ENCODE data around the gene GAS2L3. TPM values are rescaled to one million over a fixed set of nuclear protein-coding genes. Genes with fewer than 3 reads are reported as not detected.

GAS2L3 gene
- total and polyA plus RNA-seq, 2 of the 13 experiments (the other 11 are each of a cell fraction or from before 2014, with no cell fraction given): 7.0 to 20.8 TPM

DNA sequence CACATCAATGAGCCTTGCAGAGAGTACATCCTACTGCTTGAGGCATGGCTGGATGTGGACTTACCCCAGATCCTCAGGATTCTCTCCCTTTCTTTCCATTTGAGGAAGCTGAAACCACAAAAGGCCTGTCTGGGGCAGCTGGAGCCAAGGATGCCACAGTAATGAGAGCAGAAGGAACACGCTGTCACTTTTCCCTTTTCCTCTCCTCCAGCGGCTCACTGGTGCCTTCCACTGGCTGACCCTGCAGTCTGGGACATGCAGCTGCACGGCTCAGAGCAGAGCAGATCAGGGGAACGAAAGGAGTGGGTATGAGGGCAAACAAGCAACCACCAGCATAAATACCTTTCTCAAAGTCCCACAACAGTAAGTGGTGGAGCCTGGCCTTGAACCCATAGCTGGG is 78.2 kb downstream of the GAS2L3 start (continued):
- TF ChIP-seq, protein P1, sequence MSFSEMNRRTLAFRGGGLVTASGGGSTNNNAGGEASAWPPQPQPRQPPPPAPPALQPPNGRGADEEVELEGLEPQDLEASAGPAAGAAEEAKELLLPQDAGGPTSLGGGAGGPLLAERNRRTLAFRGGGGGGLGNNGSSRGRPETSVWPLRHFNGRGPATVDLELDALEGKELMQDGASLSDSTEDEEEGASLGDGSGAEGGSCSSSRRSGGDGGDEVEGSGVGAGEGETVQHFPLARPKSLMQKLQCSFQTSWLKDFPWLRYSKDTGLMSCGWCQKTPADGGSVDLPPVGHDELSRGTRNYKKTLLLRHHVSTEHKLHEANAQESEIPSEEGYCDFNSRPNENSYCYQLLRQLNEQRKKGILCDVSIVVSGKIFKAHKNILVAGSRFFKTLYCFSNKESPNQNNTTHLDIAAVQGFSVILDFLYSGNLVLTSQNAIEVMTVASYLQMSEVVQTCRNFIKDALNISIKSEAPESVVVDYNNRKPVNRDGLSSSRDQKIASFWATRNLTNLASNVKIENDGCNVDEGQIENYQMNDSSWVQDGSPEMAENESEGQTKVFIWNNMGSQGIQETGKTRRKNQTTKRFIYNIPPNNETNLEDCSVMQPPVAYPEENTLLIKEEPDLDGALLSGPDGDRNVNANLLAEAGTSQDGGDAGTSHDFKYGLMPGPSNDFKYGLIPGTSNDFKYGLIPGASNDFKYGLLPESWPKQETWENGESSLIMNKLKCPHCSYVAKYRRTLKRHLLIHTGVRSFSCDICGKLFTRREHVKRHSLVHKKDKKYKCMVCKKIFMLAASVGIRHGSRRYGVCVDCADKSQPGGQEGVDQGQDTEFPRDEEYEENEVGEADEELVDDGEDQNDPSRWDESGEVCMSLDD (CRISPR knock-in tag; IDR thresholded peaks at IDR 0.05; ENCODE audit: borderline replicate concordance): no peak
- TF ChIP-seq HDAC1 (CRISPR knock-in tag; IDR thresholded peaks at IDR 0.05) (no peak), PHF21A (CRISPR knock-in tag; IDR thresholded peaks at IDR 0.05) (no peak), ATF1 (CRISPR knock-in tag; IDR thresholded peaks at IDR 0.05) (no peak), SMARCC2 (IDR thresholded peaks at IDR 0.05) (no peak), NFKB2 (CRISPR knock-in tag; IDR thresholded peaks at IDR 0.05; ENCODE audit: borderline replicate concordance) (no peak), MYC (CRISPR knock-in tag; IDR thresholded peaks at IDR 0.05; ENCODE audit: borderline replicate concordance) (no peak), FOXA3 (CRISPR knock-in tag; IDR thresholded peaks at IDR 0.05) (no peak), KAT7 (CRISPR knock-in tag; IDR thresholded peaks at IDR 0.05; ENCODE audit: borderline replicate concordance) (no peak)
- TF ChIP-seq, protein P2, sequence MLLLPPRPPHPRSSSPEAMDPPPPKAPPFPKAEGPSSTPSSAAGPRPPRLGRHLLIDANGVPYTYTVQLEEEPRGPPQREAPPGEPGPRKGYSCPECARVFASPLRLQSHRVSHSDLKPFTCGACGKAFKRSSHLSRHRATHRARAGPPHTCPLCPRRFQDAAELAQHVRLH (CRISPR knock-in tag; IDR thresholded peaks at IDR 0.05; ENCODE audit: borderline replicate concordance, low read depth): no peak
- TF ChIP-seq, protein P3, sequence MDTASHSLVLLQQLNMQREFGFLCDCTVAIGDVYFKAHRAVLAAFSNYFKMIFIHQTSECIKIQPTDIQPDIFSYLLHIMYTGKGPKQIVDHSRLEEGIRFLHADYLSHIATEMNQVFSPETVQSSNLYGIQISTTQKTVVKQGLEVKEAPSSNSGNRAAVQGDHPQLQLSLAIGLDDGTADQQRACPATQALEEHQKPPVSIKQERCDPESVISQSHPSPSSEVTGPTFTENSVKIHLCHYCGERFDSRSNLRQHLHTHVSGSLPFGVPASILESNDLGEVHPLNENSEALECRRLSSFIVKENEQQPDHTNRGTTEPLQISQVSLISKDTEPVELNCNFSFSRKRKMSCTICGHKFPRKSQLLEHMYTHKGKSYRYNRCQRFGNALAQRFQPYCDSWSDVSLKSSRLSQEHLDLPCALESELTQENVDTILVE (CRISPR knock-in tag; IDR thresholded peaks at IDR 0.05): no peak
- TF ChIP-seq, protein P4, sequence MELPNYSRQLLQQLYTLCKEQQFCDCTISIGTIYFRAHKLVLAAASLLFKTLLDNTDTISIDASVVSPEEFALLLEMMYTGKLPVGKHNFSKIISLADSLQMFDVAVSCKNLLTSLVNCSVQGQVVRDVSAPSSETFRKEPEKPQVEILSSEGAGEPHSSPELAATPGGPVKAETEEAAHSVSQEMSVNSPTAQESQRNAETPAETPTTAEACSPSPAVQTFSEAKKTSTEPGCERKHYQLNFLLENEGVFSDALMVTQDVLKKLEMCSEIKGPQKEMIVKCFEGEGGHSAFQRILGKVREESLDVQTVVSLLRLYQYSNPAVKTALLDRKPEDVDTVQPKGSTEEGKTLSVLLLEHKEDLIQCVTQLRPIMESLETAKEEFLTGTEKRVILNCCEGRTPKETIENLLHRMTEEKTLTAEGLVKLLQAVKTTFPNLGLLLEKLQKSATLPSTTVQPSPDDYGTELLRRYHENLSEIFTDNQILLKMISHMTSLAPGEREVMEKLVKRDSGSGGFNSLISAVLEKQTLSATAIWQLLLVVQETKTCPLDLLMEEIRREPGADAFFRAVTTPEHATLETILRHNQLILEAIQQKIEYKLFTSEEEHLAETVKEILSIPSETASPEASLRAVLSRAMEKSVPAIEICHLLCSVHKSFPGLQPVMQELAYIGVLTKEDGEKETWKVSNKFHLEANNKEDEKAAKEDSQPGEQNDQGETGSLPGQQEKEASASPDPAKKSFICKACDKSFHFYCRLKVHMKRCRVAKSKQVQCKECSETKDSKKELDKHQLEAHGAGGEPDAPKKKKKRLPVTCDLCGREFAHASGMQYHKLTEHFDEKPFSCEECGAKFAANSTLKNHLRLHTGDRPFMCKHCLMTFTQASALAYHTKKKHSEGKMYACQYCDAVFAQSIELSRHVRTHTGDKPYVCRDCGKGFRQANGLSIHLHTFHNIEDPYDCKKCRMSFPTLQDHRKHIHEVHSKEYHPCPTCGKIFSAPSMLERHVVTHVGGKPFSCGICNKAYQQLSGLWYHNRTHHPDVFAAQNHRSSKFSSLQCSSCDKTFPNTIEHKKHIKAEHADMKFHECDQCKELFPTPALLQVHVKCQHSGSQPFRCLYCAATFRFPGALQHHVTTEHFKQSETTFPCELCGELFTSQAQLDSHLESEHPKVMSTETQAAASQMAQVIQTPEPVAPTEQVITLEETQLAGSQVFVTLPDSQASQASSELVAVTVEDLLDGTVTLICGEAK (IDR thresholded peaks at IDR 0.05): no peak
- TF ChIP-seq, protein P4 (CRISPR knock-in tag; IDR thresholded peaks at IDR 0.05): 0 out of 2 replicates have a peak, but pooled peaks have one; percentile 20
- TF ChIP-seq, protein P5, sequence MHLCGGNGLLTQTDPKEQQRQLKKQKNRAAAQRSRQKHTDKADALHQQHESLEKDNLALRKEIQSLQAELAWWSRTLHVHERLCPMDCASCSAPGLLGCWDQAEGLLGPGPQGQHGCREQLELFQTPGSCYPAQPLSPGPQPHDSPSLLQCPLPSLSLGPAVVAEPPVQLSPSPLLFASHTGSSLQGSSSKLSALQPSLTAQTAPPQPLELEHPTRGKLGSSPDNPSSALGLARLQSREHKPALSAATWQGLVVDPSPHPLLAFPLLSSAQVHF (CRISPR knock-in tag; IDR thresholded peaks at IDR 0.05): no peak
- TF ChIP-seq, protein P6, sequence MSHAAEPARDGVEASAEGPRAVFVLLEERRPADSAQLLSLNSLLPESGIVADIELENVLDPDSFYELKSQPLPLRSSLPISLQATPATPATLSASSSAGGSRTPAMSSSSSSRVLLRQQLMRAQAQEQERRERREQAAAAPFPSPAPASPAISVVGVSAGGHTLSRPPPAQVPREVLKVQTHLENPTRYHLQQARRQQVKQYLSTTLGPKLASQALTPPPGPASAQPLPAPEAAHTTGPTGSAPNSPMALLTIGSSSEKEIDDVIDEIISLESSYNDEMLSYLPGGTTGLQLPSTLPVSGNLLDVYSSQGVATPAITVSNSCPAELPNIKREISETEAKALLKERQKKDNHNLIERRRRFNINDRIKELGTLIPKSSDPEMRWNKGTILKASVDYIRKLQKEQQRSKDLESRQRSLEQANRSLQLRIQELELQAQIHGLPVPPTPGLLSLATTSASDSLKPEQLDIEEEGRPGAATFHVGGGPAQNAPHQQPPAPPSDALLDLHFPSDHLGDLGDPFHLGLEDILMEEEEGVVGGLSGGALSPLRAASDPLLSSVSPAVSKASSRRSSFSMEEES (CRISPR knock-in tag; IDR thresholded peaks at IDR 0.05): no peak
